Testis (tissue), 3 donors: Measurements from ENCODE around the gene SNTN. TPM values are rescaled to one million over a fixed set of nuclear protein-coding genes. Genes with fewer than 3 reads are reported as not detected.

Experiments
- DNase-seq: peaks from one replicate; pipeline ENCODE4 v3.0.0-alpha.2; 2019
- H3K27ac ChIP-seq, 2 donors: fragments of 200-600 bp; sonication (generic); one replicate each; pipeline ENCODE4 v1.5.1; 2019
- H3K27me3 ChIP-seq: fragments of 200-600 bp; sonication (generic); one replicate; pipeline ENCODE4 v1.5.1; 2019
- H3K36me3 ChIP-seq: fragments of 200-600 bp; sonication (generic); one replicate; pipeline ENCODE4 v1.5.1; 2017; ENCODE audit warnings: low read depth; ENCODE audit errors: missing control alignments
- H3K4me1 ChIP-seq: fragments of 200-600 bp; sonication (generic); one replicate; pipeline ENCODE4 v1.5.1; 2019
- H3K4me3 ChIP-seq, 2 donors: fragments of 200-600 bp; sonication (generic); one replicate each; pipeline ENCODE4 v1.5.1; 2017 to 2019
- H3K9me3 ChIP-seq: fragments of 200-600 bp; sonication (generic); one replicate; pipeline ENCODE4 v1.5.1; 2017
- CTCF ChIP-seq, 3 experiments: fragments of 450-650 bp in 2 of 3; fragments of 200-600 bp in 1 of 3; sonication (generic) in 1 of 3; IDR thresholded peaks; one replicate each; pipeline ENCODE4 v1.5.1; 2016 to 2019; ENCODE audit warnings: antibody characterized with exemption in 3 of 3, mild to moderate bottlenecking in 2 of 3, moderate library complexity in 1 of 3
- POLR2A ChIP-seq: fragments of 450-650 bp; IDR thresholded peaks from one replicate; pipeline ENCODE4 v1.6.1; 2017; ENCODE audit warnings: antibody characterized with exemption, mild to moderate bottlenecking, moderate library complexity
- WGBS, 2 donors: methylation state at CpG; one replicate each; pipeline ENCODE4 v1.1.5; 2018; 5-methylcytosine and 5-hydroxymethylcytosine counted together
- intact Hi-C: fragments of 100-400 bp; cut with DNase I; formaldehyde crosslinking; loops from one replicate; pipeline ENCODE4 v1.15.1; 2023; ENCODE audit warnings: low total_unique reads
- polyA plus RNA-seq: library from polyadenylated mRNA; stranded (reverse); fragments of 350-450 nt; fragmentation: Illumina TruSeq; extraction: RNeasy Lipid Tissue Mini Kit (QIAGEN cat#74804); gene quantifications from one replicate; pipeline ENCODE4 v1.2.3, GENCODE V29; 2014; ENCODE audit warnings: low read depth, low replicate concordance; ENCODE audit not compliant: insufficient read depth
- total RNA-seq, 2 donors: library from RNA; depleted of rRNA; stranded (reverse); fragments of >200 nt; gene quantifications; one replicate each; pipeline ENCODE4 v1.2.3, GENCODE V29; 2016

The SNTN gene
- total and polyA plus RNA-seq, 3 donors from 2014 or later, result 2.3 TPM; not detected in 2

GRCh38 chr3:63684081-63684480 lies 31.6 kb downstream of the SNTN start:
- TF ChIP-seq CTCF (IDR thresholded peaks at IDR 0.05) (no peak), POLR2A (no peak)
- Histone ChIP-seq H3K9me3 (no peaks in the 10 kb centered on the region), H3K4me1 (no peaks in the 10 kb centered on the region), H3K36me3 (no peaks in the 10 kb centered on the region), H3K27ac (no peak overlapping the region), H3K4me3 (no peak overlapping the region), H3K27me3 (no peaks in the 10 kb centered on the region)
- DNase-seq, result no peak
- WGBS, 2 donors, result 69 to 76% methylated on average over 6 of the region's 6 CpGs
- intact Hi-C loops, result no loop called here

GRCh38 chr3:63685340-63685739 lies 32.9 kb downstream of the SNTN start:
- no peak for DNase-seq
- H3K27me3 ChIP-seq, result no peaks in the 10 kb centered on the region
- no peaks in the 10 kb centered on the region for H3K9me3 ChIP-seq
- H3K36me3 ChIP-seq, result no peaks in the 10 kb centered on the region
- WGBS, 2 donors, result 91 to 100% methylated on average over 2 of the region's 2 CpGs
- intact Hi-C loops, result no loop called here
- H3K4me1 ChIP-seq, result no peaks in the 10 kb centered on the region
- TF ChIP-seq CTCF (IDR thresholded peaks at IDR 0.05) (no peak), POLR2A (no peak)
- no peak overlapping the region for H3K4me3 ChIP-seq
- H3K27ac ChIP-seq, result no peak overlapping the region

- no peak for TF ChIP-seq POLR2A
- TF ChIP-seq CTCF (IDR thresholded peaks at IDR 0.05), result no peak
- Histone ChIP-seq H3K27me3 (no peaks in the 10 kb centered on the region), H3K9me3 (no peaks in the 10 kb centered on the region), H3K4me3 (no peak overlapping the region), H3K4me1 (no peaks in the 10 kb centered on the region), H3K36me3 (no peaks in the 10 kb centered on the region), H3K27ac (no peak overlapping the region)
- DNase-seq, result no peak
- 70 to 79% methylated on average over 9 of the region's 9 CpGs for WGBS, 2 donors
- intact Hi-C loops, result no loop called here
Measured at GRCh38 chr3:63687278-63688225, 35.1 kb downstream of the SNTN start.

GRCh38 chr3:63689285-63689684 lies 36.8 kb downstream of the SNTN start:
- Histone ChIP-seq H3K4me3 (no peak overlapping the region), H3K36me3 (no peaks in the 10 kb centered on the region), H3K9me3 (no peaks in the 10 kb centered on the region), H3K27ac (no peak overlapping the region), H3K4me1 (no peaks in the 10 kb centered on the region), H3K27me3 (no peaks in the 10 kb centered on the region)
- no peak for TF ChIP-seq CTCF (IDR thresholded peaks at IDR 0.05)
- TF ChIP-seq POLR2A, result no peak
- intact Hi-C loops, result no loop called here
- WGBS, 2 donors, result 54 to 62% methylated on average over 1 of the region's 1 CpG
- DNase-seq, result no peak

- Histone ChIP-seq H3K9me3 (no peaks in the 10 kb centered on the region), H3K4me1 (no peaks in the 10 kb centered on the region), H3K27ac (no peak overlapping the region), H3K36me3 (no peaks in the 10 kb centered on the region), H3K27me3 (no peaks in the 10 kb centered on the region), H3K4me3 (no peak overlapping the region)
- intact Hi-C loops, result no loop called here
- TF ChIP-seq CTCF (IDR thresholded peaks at IDR 0.05) (no peak), POLR2A (no peak)
- no peak for DNase-seq
Measured at GRCh38 chr3:63693351-63693750, 40.9 kb downstream of the SNTN start.
